Breast epithelium (tissue), 4 donors: ENCODE measurements around the gene SP6. TPM values are rescaled to one million over a fixed set of nuclear protein-coding genes. Genes with fewer than 3 reads are reported as not detected.

Source experiments
- DNase-seq, 2 donors: peaks; one replicate each; pipeline ENCODE4 v3.0.0-alpha.2; 2019; ENCODE audit warnings: low spot score in 2 of 2
- H3K27ac ChIP-seq, 2 donors: fragments of 200-600 bp; sonication (generic) in 1 of 2; one replicate each; pipeline ENCODE4 v1.5.1; 2016 to 2019; ENCODE audit warnings: mild to moderate bottlenecking in 1 of 2
- H3K27me3 ChIP-seq, 2 donors: fragments of 200-600 bp; sonication (generic) in 1 of 2; one replicate each; pipeline versions ENCODE4 v1.5.1 to v1.6.0; 2017 to 2019; ENCODE audit warnings: control low read depth in 1 of 2, mild to moderate bottlenecking in 1 of 2
- H3K36me3 ChIP-seq: fragments of 200-600 bp; one replicate; pipeline ENCODE4 v1.5.1; 2019
- H3K4me1 ChIP-seq, 2 donors: fragments of 200-600 bp; sonication (generic); one replicate each; pipeline ENCODE4 v1.5.1; 2016 to 2019; ENCODE audit warnings: control low read depth in 1 of 2
- H3K4me3 ChIP-seq, 3 donors: fragments of 200-600 bp; sonication (generic); 1 replicate in 2 of 3; 2 replicates in 1 of 3; pipeline ENCODE4 v1.5.1; 2016 to 2019; ENCODE audit warnings: mild to moderate bottlenecking in 3 of 3, moderate library complexity in 2 of 3
- H3K9me3 ChIP-seq, 2 donors: fragments of 200-600 bp; sonication (generic) in 1 of 2; one replicate each; pipeline ENCODE4 v1.5.1; 2016 to 2019; ENCODE audit warnings: control low read depth in 1 of 2
- POLR2A ChIP-seq: fragments of 450-650 bp; IDR thresholded peaks from one replicate; pipeline ENCODE4 v1.6.1; 2016; ENCODE audit warnings: antibody characterized with exemption, mild to moderate bottlenecking, moderate library complexity
- POLR2AphosphoS5 ChIP-seq, 3 donors: sonication (generic); formaldehyde crosslinking; IDR thresholded peaks; one replicate each; pipeline ENCODE4 v1.6.1; 2017; ENCODE audit warnings: antibody characterized with exemption in 3 of 3
- intact Hi-C: fragments of 100-400 bp; cut with DNase I; formaldehyde crosslinking; loops from one replicate; pipeline ENCODE4 v1.15.1; 2023; ENCODE audit warnings: low total_unique reads
- total RNA-seq, 3 donors: library from RNA; depleted of rRNA; stranded (reverse); fragments of >200 nt; gene quantifications; one replicate each; pipeline ENCODE4 v1.1.0, GENCODE V29; 2016
- TF ChIP-seq, protein P1 (sequence below), 3 donors: fragments of 450-650 bp; IDR thresholded peaks; one replicate each; pipeline ENCODE4 v1.5.1; 2016 to 2017; ENCODE audit warnings: antibody characterized with exemption in 3 of 3, mild to moderate bottlenecking in 3 of 3, moderate library complexity in 3 of 3

Gene SP6
- total RNA-seq, 3 donors from 2014 or later, result 0.48 to 5.3 (median 3.6) TPM

DNA sequence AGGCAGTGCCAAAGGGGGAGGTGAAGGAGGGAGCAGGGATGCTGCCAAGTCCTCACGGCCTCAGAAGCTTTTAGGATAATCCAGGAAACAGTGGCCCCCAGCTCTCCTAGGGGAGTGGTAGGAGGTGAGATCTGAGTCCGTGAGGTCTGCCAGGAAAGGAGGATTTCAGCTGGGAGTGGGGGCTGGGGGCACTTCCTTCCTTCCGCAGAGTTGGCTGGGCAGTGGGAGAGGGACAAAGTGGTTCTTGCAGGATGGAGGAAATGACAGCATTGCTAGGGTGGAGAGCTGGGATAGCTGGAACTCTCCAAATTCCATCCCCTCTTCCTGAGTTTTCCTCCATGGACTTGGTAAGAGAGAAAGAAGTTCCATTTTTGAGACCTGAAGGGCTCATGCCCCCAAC, 4.8 kb upstream of the SP6 start:
- no peaks in the 10 kb centered on the region for H3K36me3 ChIP-seq
- intact Hi-C loops, result no loop called here
- H3K27me3 ChIP-seq, result peaks cover 0 to 11% of the 10 kb centered on the region in 2 donors
- no peaks in the 10 kb centered on the region for H3K4me1 ChIP-seq
- no peak for DNase-seq
- no peak overlapping the region for H3K27ac ChIP-seq
- TF ChIP-seq, protein P1, sequence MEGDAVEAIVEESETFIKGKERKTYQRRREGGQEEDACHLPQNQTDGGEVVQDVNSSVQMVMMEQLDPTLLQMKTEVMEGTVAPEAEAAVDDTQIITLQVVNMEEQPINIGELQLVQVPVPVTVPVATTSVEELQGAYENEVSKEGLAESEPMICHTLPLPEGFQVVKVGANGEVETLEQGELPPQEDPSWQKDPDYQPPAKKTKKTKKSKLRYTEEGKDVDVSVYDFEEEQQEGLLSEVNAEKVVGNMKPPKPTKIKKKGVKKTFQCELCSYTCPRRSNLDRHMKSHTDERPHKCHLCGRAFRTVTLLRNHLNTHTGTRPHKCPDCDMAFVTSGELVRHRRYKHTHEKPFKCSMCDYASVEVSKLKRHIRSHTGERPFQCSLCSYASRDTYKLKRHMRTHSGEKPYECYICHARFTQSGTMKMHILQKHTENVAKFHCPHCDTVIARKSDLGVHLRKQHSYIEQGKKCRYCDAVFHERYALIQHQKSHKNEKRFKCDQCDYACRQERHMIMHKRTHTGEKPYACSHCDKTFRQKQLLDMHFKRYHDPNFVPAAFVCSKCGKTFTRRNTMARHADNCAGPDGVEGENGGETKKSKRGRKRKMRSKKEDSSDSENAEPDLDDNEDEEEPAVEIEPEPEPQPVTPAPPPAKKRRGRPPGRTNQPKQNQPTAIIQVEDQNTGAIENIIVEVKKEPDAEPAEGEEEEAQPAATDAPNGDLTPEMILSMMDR (IDR thresholded peaks at IDR 0.05), result no peak
- TF ChIP-seq POLR2AphosphoS5 (IDR thresholded peaks at IDR 0.05), result no peak
- no peak for TF ChIP-seq POLR2A
- H3K9me3 ChIP-seq, result no peaks in the 10 kb centered on the region
- no peak overlapping the region for H3K4me3 ChIP-seq

DNA sequence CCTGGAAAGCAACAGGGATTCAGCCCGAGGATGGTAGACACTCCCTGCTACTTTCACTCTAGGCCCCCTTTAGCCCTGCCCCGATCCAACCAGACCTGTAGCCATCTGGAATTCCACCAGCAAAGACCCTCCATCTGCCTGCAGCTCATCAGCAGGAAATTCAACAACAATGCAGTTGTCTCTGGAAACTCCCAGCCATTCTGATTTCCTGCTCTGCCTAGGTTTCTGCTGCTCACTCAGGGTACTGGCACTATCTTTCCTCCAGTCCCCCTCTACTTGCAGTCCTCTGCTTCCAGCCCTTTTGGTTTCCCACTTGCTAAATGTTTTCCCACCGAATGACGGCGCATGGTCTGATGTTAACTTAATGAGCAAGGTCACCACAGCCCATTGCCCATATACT, 2.7 kb upstream of the SP6 start:
- intact Hi-C loops, result no loop called here

DNA sequence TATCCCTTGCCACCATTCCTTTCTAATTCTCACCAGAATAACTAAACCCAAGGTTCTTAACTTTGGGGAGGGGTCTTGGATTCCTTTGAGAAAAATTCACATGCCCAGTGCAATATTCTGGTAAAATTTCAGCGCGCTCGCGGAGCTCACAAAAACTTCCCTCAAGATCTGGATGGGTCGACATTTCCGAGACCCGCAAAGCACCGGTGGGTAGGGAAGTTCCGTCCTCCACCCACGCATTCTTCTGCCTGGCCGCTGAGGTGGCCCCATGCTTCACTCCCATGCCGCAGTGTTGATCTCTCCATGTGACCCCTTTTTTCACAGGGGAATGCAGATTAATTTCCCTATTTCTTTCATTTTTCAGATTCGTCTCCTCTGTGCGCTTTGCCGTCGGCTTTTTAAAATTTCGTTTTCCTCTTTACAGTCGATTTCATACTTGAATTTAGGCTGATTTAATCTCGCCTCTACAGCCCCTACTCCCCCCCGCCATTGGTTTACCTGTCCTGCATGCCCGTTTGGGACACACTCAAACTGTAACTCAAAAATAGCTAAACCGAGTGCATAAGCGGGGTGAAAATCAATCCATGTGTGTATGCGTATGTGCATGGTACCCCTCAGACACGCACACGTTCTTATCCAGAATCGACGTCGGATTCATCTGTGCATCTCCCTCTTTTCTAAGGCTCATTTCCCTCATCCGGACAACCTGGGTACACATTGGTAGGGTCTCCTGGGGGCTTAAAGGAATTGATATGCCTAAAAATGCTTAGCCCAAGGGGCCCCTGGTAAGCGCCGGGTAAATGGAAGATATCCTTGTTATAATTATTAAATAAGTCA, 1.4 kb upstream of the SP6 start:
- TF ChIP-seq, protein P1 (IDR thresholded peaks at IDR 0.05), result no peak
- TF ChIP-seq POLR2AphosphoS5 (IDR thresholded peaks at IDR 0.05), result peak in 1 of 3 donors; percentile 19
- intact Hi-C loops, result no loop called here

More for the DNA sequence above, 2.7 kb upstream of the SP6 start:
- no peak for TF ChIP-seq POLR2A
- TF ChIP-seq, protein P1 (IDR thresholded peaks at IDR 0.05), result no peak
- TF ChIP-seq POLR2AphosphoS5 (IDR thresholded peaks at IDR 0.05), result no peak
- no peaks in the 10 kb centered on the region for H3K9me3 ChIP-seq
- DNase-seq, result no peak
- H3K27ac ChIP-seq, result no peak overlapping the region
- H3K4me1 ChIP-seq, result no peaks in the 10 kb centered on the region
- peaks cover 0 to 11% of the 10 kb centered on the region in 2 donors for H3K27me3 ChIP-seq
- H3K36me3 ChIP-seq, result no peaks in the 10 kb centered on the region
- no peak overlapping the region for H3K4me3 ChIP-seq

DNA sequence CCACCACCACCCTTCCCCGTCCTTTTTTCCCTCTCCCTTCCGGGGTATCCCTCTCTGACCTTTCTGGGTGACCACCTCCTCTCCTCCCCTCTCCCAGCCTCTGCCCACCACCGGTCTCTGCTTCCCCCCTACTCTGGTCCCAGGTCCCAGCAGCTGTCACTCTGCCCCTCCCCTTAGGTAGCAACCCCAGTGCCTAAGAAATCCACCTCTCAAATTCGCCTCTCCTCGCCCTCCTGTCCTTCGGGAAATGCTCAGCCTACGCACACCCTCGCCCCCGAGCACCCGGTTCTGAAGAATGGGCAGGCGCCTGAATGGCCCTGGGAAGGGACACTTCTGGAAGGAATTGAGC, 775 bp upstream of the SP6 start:
- no peaks in the 10 kb centered on the region for H3K9me3 ChIP-seq
- no peaks in the 10 kb centered on the region for H3K4me1 ChIP-seq
- DNase-seq, result no peak
- peak overlapping the region in 2 of 3 donors; percentile 62 to 70 for H3K4me3 ChIP-seq
- H3K36me3 ChIP-seq, result no peaks in the 10 kb centered on the region
- H3K27me3 ChIP-seq, result peaks cover 0 to 25% of the 10 kb centered on the region in 2 donors
- no peak overlapping the region for H3K27ac ChIP-seq
- intact Hi-C loops, result no loop called here
- TF ChIP-seq, protein P1 (IDR thresholded peaks at IDR 0.05), result no peak
- TF ChIP-seq POLR2A (no peak), POLR2AphosphoS5 (IDR thresholded peaks at IDR 0.05) (no peak)

More for the DNA sequence above, 1.4 kb upstream of the SP6 start:
- no peak overlapping the region for H3K27ac ChIP-seq
- no peaks in the 10 kb centered on the region for H3K36me3 ChIP-seq
- H3K27me3 ChIP-seq, result peaks cover 0 to 19% of the 10 kb centered on the region in 2 donors
- no peak for DNase-seq
- no peaks in the 10 kb centered on the region for H3K4me1 ChIP-seq
- H3K9me3 ChIP-seq, result no peaks in the 10 kb centered on the region
- peak overlapping the region in 1 of 3 donors; percentile 70 for H3K4me3 ChIP-seq

DNA sequence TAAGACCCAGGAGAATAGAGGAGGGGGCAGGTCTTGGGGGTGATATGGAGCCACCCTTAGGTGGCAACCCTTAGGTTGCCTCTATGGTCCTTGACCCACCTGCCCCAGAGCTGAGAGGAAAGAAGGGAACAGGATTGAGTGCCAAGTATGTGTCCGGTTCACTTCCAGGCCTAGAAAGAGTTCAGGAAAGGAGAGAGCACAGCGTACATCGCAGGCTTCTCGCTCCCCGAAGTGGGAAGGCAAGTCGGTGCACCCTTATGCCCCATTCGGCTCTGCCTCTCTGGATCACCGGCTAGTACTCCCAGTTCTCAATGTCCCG, 631 bp downstream of the SP6 start:
- Histone ChIP-seq H3K27me3 (peaks cover 0 to 27% of the 10 kb centered on the region in 2 donors), H3K4me3 (peak overlapping the region; percentile 29 to 70 (median 62)), H3K36me3 (no peaks in the 10 kb centered on the region), H3K27ac (peak overlapping the region; percentile 75), H3K4me1 (no peaks in the 10 kb centered on the region), H3K9me3 (no peaks in the 10 kb centered on the region)
- intact Hi-C loops, result no loop called here
- TF ChIP-seq, protein P1 (IDR thresholded peaks at IDR 0.05), result no peak
- TF ChIP-seq POLR2A, result no peak
- TF ChIP-seq POLR2AphosphoS5 (IDR thresholded peaks at IDR 0.05), result no peak
- no peak for DNase-seq
